KMS-11 (cell line): ENCODE measurements around the gene KCNT1.

Experiments used
- H2AFZ ChIP-seq: fragments of 200-600 bp; sonication (generic); 2 replicates; pipeline ENCODE4 v1.6.1; 2016; ENCODE audit warnings: antibody characterized with exemption, mixed run types, low read depth
- H3K27ac ChIP-seq: fragments of 200-600 bp; sonication (generic); 2 replicates; pipeline ENCODE4 v1.6.1; 2016; ENCODE audit warnings: mild to moderate bottlenecking, mixed run types
- H3K27me3 ChIP-seq: fragments of 200-600 bp; sonication (generic); 2 replicates; pipeline ENCODE4 v1.6.1; 2017; ENCODE audit warnings: mild to moderate bottlenecking, low read depth, mixed run types, moderate library complexity; ENCODE audit not compliant: insufficient read depth
- H3K36me3 ChIP-seq: fragments of 200-600 bp; sonication (generic); 2 replicates; pipeline ENCODE4 v1.6.1; 2017; ENCODE audit warnings: mild to moderate bottlenecking, mixed run types; ENCODE audit not compliant: insufficient read depth
- H3K4me1 ChIP-seq: fragments of 200-600 bp; sonication (generic); 2 replicates; pipeline ENCODE4 v1.6.1; 2016; ENCODE audit warnings: mild to moderate bottlenecking, low read depth, mixed run types; ENCODE audit not compliant: poor library complexity, severe bottlenecking
- H3K4me2 ChIP-seq: fragments of 200-600 bp; sonication (generic); 2 replicates; pipeline ENCODE4 v1.7.0; 2016; ENCODE audit warnings: mild to moderate bottlenecking, mixed run types
- H3K4me3 ChIP-seq: fragments of 200-600 bp; sonication (generic); IDR thresholded peaks from 2 replicates; pipeline ENCODE4 v1.6.1; 2017; ENCODE audit warnings: low read depth, low read length, mixed read lengths; ENCODE audit not compliant: insufficient read depth
- H3K79me2 ChIP-seq: fragments of 200-600 bp; sonication (generic); 2 replicates; pipeline ENCODE4 v1.6.1; 2016; ENCODE audit warnings: low read depth, mixed run types; ENCODE audit not compliant: insufficient read depth
- H3K9ac ChIP-seq: fragments of 200-600 bp; sonication (generic); 2 replicates; pipeline ENCODE4 v1.6.1; 2016; ENCODE audit warnings: mild to moderate bottlenecking, mixed run types
- H4K20me1 ChIP-seq: fragments of 200-600 bp; sonication (generic); 2 replicates; pipeline ENCODE4 v1.6.1; 2016; ENCODE audit warnings: mild to moderate bottlenecking, mixed run types; ENCODE audit not compliant: insufficient read depth
- TF ChIP-seq, protein P1 (sequence below): fragments of 200-600 bp; sonication (generic); conservative IDR thresholded peaks from 2 replicates; pipeline ENCODE4 v1.6.1; 2017; ENCODE audit warnings: low read depth, mild to moderate bottlenecking, antibody characterized with exemption, low read length, moderate library complexity, mixed read lengths

KCNT1 gene

DNA sequence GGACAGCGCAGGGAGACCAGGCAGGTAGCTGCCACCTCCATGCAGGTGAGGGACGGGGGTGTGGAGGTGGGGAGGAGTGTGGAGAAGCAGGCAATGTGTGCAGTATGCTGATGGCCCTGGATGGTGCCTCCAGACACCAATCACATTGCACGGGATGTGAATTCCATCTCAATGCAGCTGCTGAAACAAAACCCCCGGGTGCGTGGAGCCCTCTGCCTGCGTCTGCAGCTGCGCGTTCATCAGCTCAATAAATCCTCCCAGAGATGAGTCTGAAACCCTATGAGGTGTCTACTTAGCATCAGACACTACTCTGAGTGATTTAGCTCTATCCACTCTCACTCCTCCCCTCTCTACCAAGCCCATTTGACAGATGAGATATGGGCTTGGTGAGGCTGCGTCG, 13.0 kb upstream of the KCNT1 start:
- no peak overlapping the region for H3K9ac ChIP-seq
- H3K27me3 ChIP-seq: peaks cover 74% of the 10 kb centered on the region

DNA sequence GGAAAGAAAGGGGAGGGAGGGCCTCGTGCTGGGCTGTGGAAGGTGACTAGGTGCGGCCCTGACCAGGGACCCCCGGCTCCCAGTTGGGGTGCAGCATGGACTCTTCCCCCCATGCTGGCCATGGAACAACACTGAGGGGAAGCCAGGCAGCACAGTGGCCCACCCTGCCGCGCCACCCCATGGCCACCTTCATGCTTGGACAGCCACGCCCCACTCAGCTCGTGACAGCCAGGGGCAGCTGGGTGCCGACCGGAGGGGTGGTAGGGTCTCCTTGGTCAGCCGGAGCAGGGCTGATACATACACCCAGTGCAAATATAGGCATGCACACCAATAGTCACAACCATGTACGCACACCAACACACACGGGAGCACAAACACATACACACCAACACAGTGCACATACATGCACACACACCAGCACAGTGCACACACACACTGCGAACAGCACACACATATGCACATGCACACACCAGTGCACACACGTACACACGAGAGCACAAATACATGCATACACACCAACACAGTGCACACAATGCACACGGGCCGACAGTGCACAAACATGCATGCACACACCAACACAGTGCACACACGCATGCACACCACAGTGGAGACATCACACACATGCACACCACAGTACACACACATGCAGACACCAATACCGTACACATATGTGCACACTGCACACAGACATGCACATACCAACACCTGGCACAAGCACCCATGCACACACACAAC, 11.0 kb upstream of the KCNT1 start:
- no peaks in the 10 kb centered on the region for H3K36me3 ChIP-seq

More for the DNA sequence above, 13.0 kb upstream of the KCNT1 start:
- Histone ChIP-seq H2AFZ (no peak overlapping the region), H4K20me1 (no peaks in the 10 kb centered on the region), H3K79me2 (no peaks in the 10 kb centered on the region), H3K4me3 (no peak overlapping the region), H3K36me3 (no peaks in the 10 kb centered on the region), H3K27ac (no peak overlapping the region), H3K4me1 (no peaks in the 10 kb centered on the region), H3K4me2 (no peak overlapping the region)
- TF ChIP-seq, protein P1, sequence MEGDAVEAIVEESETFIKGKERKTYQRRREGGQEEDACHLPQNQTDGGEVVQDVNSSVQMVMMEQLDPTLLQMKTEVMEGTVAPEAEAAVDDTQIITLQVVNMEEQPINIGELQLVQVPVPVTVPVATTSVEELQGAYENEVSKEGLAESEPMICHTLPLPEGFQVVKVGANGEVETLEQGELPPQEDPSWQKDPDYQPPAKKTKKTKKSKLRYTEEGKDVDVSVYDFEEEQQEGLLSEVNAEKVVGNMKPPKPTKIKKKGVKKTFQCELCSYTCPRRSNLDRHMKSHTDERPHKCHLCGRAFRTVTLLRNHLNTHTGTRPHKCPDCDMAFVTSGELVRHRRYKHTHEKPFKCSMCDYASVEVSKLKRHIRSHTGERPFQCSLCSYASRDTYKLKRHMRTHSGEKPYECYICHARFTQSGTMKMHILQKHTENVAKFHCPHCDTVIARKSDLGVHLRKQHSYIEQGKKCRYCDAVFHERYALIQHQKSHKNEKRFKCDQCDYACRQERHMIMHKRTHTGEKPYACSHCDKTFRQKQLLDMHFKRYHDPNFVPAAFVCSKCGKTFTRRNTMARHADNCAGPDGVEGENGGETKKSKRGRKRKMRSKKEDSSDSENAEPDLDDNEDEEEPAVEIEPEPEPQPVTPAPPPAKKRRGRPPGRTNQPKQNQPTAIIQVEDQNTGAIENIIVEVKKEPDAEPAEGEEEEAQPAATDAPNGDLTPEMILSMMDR: no peak

DNA sequence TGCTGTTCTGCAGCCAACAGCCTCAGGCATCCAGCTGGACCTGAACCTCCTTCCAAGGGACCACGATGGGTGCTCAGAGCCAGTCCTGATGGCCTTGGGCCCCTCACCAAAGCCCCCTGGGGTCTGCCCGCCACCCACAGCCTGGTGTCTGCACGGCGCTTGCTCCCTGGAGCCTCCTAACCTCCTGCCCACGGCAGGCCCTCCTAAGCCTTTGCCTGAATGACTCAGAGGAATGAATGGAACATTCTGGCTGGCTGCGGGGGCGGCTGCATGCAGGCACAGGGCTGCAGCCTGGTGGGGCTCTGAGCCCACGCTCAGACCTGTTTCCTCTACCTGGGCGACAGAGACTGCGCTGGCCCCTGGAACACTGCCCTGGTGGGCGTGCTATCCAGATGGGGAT, 9.6 kb upstream of the KCNT1 start:
- Histone ChIP-seq H4K20me1 (no peaks in the 10 kb centered on the region), H3K4me2 (no peak overlapping the region), H3K27me3 (peaks cover 74% of the 10 kb centered on the region), H3K27ac (no peak overlapping the region), H3K79me2 (no peaks in the 10 kb centered on the region), H3K4me3 (no peak overlapping the region), H3K36me3 (no peaks in the 10 kb centered on the region), H3K4me1 (no peaks in the 10 kb centered on the region), H3K9ac (no peak overlapping the region), H2AFZ (no peak overlapping the region)
- TF ChIP-seq, protein P1: no peak

More for the DNA sequence above, 11.0 kb upstream of the KCNT1 start:
- no peak overlapping the region for H3K9ac ChIP-seq
- no peaks in the 10 kb centered on the region for H3K4me1 ChIP-seq
- H3K4me3 ChIP-seq: no peak overlapping the region
- no peak overlapping the region for H2AFZ ChIP-seq
- H3K79me2 ChIP-seq: no peaks in the 10 kb centered on the region
- H3K4me2 ChIP-seq: no peak overlapping the region
- H3K27me3 ChIP-seq: peaks cover 78% of the 10 kb centered on the region
- TF ChIP-seq, protein P1: no peak
- no peak overlapping the region for H3K27ac ChIP-seq
- no peaks in the 10 kb centered on the region for H4K20me1 ChIP-seq

DNA sequence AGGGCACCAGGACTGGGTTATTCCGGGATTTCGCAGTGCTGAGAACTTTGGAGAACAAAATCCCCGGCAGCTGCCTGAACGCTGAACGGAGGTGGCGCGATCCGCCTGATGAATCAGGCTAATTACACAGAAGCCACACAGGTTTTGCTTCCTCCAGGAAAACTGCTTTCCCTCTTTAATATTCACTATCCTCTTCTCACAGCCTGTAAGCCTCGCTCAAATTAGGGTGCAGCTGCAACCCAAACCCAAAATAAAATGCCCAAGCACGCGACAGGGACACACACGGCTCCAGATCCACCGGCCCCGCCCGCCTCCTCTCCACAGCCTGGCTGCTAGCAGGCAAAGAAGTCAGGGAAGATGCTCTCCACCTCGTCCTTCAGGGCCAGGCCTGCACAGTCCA, 8.7 kb upstream of the KCNT1 start:
- Histone ChIP-seq H3K36me3 (no peaks in the 10 kb centered on the region), H3K4me3 (no peak overlapping the region), H2AFZ (no peak overlapping the region), H3K4me1 (no peaks in the 10 kb centered on the region), H4K20me1 (no peaks in the 10 kb centered on the region), H3K9ac (no peak overlapping the region), H3K4me2 (no peak overlapping the region), H3K79me2 (no peaks in the 10 kb centered on the region), H3K27ac (no peak overlapping the region), H3K27me3 (peaks cover 75% of the 10 kb centered on the region)
- TF ChIP-seq, protein P1: no peak
